ENCODE results near the gene UBR1. TPM values are rescaled to one million over a fixed set of nuclear protein-coding genes. Genes with fewer than 3 reads are reported as not detected.

UBR1 gene
- total RNA-seq, 1 experiment from 2014 or later, result 17.9 TPM

DNA sequence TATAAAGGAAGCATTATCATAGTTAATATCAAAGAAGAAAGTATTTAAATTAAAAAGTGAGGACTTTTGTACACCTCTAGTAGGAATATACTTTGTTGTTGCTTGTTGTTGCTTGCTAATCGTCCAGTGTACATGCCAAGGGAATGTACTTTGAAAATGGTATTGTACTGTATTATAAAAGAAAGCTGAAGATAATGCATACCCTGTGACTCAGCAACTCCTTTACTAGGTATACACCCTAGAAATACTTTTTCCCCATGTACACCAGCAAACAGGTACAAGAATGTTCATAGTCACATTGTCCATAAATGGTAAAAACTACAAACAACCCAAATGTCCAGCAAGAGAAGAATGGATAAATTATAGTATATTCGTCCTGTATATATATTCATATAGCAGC, 197.3 kb downstream of the UBR1 start:
- POLR2A ChIA-PET, result no interaction called here
- no peak overlapping the region for H3K9ac ChIP-seq (ENCODE audit: low read length)

More for the DNA sequence above, 197.3 kb downstream of the UBR1 start:
- TF ChIP-seq RAD21 (IDR thresholded peaks at IDR 0.05; ENCODE audit: low read depth), result no peak
- TF ChIP-seq, protein P1, sequence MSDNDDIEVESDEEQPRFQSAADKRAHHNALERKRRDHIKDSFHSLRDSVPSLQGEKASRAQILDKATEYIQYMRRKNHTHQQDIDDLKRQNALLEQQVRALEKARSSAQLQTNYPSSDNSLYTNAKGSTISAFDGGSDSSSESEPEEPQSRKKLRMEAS (IDR thresholded peaks at IDR 0.05), result no peak
- no peak for TF ChIP-seq JUND (IDR thresholded peaks at IDR 0.05)
- no peak for TF ChIP-seq EZH2 (IDR thresholded peaks at IDR 0.05)
- TF ChIP-seq, protein P2, sequence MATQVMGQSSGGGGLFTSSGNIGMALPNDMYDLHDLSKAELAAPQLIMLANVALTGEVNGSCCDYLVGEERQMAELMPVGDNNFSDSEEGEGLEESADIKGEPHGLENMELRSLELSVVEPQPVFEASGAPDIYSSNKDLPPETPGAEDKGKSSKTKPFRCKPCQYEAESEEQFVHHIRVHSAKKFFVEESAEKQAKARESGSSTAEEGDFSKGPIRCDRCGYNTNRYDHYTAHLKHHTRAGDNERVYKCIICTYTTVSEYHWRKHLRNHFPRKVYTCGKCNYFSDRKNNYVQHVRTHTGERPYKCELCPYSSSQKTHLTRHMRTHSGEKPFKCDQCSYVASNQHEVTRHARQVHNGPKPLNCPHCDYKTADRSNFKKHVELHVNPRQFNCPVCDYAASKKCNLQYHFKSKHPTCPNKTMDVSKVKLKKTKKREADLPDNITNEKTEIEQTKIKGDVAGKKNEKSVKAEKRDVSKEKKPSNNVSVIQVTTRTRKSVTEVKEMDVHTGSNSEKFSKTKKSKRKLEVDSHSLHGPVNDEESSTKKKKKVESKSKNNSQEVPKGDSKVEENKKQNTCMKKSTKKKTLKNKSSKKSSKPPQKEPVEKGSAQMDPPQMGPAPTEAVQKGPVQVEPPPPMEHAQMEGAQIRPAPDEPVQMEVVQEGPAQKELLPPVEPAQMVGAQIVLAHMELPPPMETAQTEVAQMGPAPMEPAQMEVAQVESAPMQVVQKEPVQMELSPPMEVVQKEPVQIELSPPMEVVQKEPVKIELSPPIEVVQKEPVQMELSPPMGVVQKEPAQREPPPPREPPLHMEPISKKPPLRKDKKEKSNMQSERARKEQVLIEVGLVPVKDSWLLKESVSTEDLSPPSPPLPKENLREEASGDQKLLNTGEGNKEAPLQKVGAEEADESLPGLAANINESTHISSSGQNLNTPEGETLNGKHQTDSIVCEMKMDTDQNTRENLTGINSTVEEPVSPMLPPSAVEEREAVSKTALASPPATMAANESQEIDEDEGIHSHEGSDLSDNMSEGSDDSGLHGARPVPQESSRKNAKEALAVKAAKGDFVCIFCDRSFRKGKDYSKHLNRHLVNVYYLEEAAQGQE (IDR thresholded peaks at IDR 0.05; ENCODE audit: low read depth), result no peak
- TF ChIP-seq SP1 (IDR thresholded peaks at IDR 0.05; ENCODE audit: low read depth), result no peak
- TF ChIP-seq ZNF274 (IDR thresholded peaks at IDR 0.05; ENCODE audit: low read depth, low read length), result no peak
- TF ChIP-seq, protein P3, sequence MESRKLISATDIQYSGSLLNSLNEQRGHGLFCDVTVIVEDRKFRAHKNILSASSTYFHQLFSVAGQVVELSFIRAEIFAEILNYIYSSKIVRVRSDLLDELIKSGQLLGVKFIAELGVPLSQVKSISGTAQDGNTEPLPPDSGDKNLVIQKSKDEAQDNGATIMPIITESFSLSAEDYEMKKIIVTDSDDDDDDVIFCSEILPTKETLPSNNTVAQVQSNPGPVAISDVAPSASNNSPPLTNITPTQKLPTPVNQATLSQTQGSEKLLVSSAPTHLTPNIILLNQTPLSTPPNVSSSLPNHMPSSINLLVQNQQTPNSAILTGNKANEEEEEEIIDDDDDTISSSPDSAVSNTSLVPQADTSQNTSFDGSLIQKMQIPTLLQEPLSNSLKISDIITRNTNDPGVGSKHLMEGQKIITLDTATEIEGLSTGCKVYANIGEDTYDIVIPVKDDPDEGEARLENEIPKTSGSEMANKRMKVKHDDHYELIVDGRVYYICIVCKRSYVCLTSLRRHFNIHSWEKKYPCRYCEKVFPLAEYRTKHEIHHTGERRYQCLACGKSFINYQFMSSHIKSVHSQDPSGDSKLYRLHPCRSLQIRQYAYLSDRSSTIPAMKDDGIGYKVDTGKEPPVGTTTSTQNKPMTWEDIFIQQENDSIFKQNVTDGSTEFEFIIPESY (IDR thresholded peaks at IDR 0.05; ENCODE audit: extremely low read depth, insufficient replicate concordance, low read length), result no peak
- no peak for TF ChIP-seq YY1 (IDR thresholded peaks at IDR 0.05; ENCODE audit: extremely low read depth, insufficient replicate concordance, low read depth, low read length)
- TF ChIP-seq, protein P4, sequence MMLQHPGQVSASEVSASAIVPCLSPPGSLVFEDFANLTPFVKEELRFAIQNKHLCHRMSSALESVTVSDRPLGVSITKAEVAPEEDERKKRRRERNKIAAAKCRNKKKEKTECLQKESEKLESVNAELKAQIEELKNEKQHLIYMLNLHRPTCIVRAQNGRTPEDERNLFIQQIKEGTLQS (IDR thresholded peaks at IDR 0.05), result no peak
- no peak for TF ChIP-seq CBX3 (IDR thresholded peaks at IDR 0.05; ENCODE audit: low read depth)
- TF ChIP-seq ELF1 (IDR thresholded peaks at IDR 0.05; ENCODE audit: borderline replicate concordance, low read depth), result no peak
- TF ChIP-seq SIN3A (IDR thresholded peaks at IDR 0.05; ENCODE audit: low read depth), result no peak
- no peak for TF ChIP-seq EZH2phosphoT487 (IDR thresholded peaks at IDR 0.05; ENCODE audit: borderline replicate concordance)
- TF ChIP-seq CEBPB (IDR thresholded peaks at IDR 0.05; ENCODE audit: low read depth), result no peak
- TF ChIP-seq FOSL1 (IDR thresholded peaks at IDR 0.05; ENCODE audit: low read depth), result no peak
- TF ChIP-seq, protein P5, sequence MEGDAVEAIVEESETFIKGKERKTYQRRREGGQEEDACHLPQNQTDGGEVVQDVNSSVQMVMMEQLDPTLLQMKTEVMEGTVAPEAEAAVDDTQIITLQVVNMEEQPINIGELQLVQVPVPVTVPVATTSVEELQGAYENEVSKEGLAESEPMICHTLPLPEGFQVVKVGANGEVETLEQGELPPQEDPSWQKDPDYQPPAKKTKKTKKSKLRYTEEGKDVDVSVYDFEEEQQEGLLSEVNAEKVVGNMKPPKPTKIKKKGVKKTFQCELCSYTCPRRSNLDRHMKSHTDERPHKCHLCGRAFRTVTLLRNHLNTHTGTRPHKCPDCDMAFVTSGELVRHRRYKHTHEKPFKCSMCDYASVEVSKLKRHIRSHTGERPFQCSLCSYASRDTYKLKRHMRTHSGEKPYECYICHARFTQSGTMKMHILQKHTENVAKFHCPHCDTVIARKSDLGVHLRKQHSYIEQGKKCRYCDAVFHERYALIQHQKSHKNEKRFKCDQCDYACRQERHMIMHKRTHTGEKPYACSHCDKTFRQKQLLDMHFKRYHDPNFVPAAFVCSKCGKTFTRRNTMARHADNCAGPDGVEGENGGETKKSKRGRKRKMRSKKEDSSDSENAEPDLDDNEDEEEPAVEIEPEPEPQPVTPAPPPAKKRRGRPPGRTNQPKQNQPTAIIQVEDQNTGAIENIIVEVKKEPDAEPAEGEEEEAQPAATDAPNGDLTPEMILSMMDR (IDR thresholded peaks at IDR 0.05 in 2 of 3, conservative IDR thresholded peaks at IDR 0.05 in 1 of 3; ENCODE audit: borderline replicate concordance in 1 of 3, insufficient read depth in 1 of 3, low read depth in 2 of 3, low read length in 2 of 3), result no peak
- TF ChIP-seq SRF (IDR thresholded peaks at IDR 0.05; ENCODE audit: low read depth), result no peak
- TF ChIP-seq EGR1 (IDR thresholded peaks at IDR 0.05; ENCODE audit: low read depth), result no peak
- no peak for TF ChIP-seq TCF7L2 (IDR thresholded peaks at IDR 0.05; ENCODE audit: borderline replicate concordance, extremely low read depth, insufficient read depth, insufficient read length)
- Histone ChIP-seq H3K9me3 (ENCODE audit: control insufficient read depth in 1 of 2, insufficient read depth in 1 of 2, low read depth in 1 of 2, low read length in 2 of 2) (no peaks in the 10 kb centered on the region), H3K4me2 (ENCODE audit: low read length) (no peak overlapping the region), H3K4me3 (replicated peaks in 1 of 2; ENCODE audit: low read depth in 1 of 2, low read length in 2 of 2) (no peak overlapping the region), H3K36me3 (ENCODE audit: control insufficient read depth in 1 of 2, insufficient read depth in 2 of 2, low read length in 2 of 2) (no peaks in the 10 kb centered on the region), H3K27me3 (ENCODE audit: insufficient read depth, low read length) (no peaks in the 10 kb centered on the region), H3K9me2 (ENCODE audit: insufficient read depth) (no peaks in the 10 kb centered on the region), H3K79me2 (ENCODE audit: insufficient read depth, low read length) (no peaks in the 10 kb centered on the region), H3K4me1 (ENCODE audit: control insufficient read depth in 1 of 2, insufficient read depth in 2 of 2, low read length in 2 of 2) (no peaks in the 10 kb centered on the region), H3K27ac (ENCODE audit: low read depth, low read length) (no peak overlapping the region), H2AFZ (ENCODE audit: low read depth, low read length, poor library complexity, severe bottlenecking) (no peak overlapping the region), H4K20me1 (ENCODE audit: insufficient read depth) (no peaks in the 10 kb centered on the region)
- RAD21 ChIA-PET (ENCODE audit: low non-redundant PET in 1 of 2, low total read pairs in 2 of 2, uncharacterized antibody in 2 of 2, unreplicated experiment in 2 of 2), result no interaction called here
- DNase-seq (ENCODE audit: low read depth, low spot score) (no peak), ATAC-seq (no peak)
- CTCF ChIA-PET, result interaction anchor here (1.2 kb wide), 1 partner anchor 18 kb away, joined by 3 read pairs; no protein-coding TSS in a partner anchor
- intact Hi-C loops (cut with micrococcal nuclease), result no loop called here
- no TSS peak for BruUV-seq (replicated peaks)

Data from HCT116 (cell line).